ENCODE data around the gene DBX1.

- TF ChIP-seq CTCF (IDR thresholded peaks at IDR 0.05): no peak
- no peak for TF ChIP-seq POLR2A (IDR thresholded peaks at IDR 0.05)
Measured at GRCh38 chr11:20197881-20198280, 37.6 kb upstream of the DBX1 start.

Data from thyroid gland (tissue), 4 donors.